ENCODE data around the gene ACSM5.
"Not testable (repeated sequence)": the region's sequence is repeated elsewhere in the genome, so short reads cannot be mapped to it uniquely, and the experiment has no call there.

The ACSM5 gene

DNA sequence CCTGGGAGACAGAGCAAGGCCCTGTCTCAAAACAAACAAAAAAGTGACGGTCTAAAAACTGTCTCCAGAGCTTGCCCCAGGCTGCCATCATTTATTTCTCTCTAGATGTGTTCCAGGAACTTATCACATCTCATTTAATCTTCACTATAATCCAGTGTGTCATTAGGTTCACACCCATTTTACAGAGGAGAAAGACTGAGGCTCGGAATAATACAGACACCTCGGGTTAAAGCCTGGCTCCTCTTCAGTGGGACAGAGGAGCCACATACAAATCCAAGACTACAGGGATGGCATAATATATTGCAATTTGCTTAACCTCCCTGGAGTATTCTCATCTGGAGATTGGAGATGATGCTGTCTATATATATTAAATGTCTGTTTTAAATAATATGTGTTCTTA, 10.7 kb upstream of the ACSM5 start:
- no peak for DNase-seq (ENCODE audit: low read depth)

DNA sequence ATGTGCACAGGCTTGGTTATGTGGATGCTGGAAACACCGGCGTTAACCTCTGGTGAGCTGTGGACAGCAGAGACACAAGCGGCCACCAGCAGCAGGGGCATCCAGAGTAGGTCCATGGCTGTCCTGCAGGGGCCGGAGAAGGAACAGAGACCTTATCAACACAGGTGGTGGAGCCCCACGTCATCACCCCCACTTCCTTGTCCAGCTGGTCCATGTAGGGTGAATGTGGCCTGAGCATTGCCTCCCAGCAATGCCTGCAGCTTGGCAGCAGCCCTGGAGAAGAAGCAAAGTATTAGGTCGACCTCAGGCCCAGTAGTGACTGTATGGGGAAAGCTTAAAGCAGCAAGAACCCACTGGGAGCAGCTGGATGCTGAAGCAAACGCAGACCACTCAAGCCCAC, 10.1 kb upstream of the ACSM5 start:
- DNase-seq (ENCODE audit: low read depth), result no peak

DNA sequence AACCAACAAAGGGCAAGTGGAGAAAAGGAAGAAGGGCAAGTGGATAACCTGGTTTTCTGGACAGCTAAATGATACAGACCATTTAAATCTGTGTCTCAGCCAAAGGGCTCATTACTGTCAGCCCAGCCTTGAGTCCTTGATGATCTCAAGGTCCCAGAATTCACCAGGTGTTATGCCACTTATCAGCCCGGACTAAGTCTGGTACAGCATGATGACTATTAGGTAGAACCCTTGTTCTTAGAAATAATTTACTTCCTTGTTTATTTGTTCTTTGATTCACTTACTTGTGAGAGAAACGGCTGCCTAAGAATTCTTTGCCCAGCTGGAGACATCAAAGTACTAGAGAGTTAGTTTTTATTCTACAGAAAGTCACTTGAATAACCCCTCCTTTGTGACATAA, 8.3 kb upstream of the ACSM5 start:
- no peak for DNase-seq (ENCODE audit: low read depth)

DNA sequence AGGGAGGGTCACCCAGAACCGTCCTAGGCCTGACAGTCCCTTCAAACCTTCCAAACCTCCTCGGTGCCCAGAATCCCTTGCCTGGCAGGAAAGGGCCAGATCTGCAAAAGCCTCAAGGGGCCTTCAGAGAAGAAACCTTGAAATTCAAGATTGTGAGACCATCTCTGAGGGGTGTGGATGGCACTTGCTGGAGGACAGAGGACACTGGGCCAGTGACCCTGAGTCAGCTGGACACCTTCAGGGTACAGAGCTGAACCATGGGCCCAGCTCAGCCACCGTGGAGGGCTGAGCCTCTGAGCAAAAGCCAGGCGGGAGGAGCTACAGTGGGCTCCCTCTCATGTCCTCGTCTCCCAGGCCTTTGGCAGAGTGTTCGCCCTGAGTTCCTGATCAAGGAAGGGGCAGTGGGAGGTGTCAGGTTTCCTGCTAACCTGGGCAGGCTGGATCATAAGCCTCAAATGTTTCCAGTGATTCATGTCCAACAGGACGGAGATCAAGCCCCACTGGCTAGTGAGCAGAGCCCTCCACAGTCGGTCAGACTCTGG, 7.8 kb upstream of the ACSM5 start:
- DNase-seq (ENCODE audit: low read depth), result no peak

DNA sequence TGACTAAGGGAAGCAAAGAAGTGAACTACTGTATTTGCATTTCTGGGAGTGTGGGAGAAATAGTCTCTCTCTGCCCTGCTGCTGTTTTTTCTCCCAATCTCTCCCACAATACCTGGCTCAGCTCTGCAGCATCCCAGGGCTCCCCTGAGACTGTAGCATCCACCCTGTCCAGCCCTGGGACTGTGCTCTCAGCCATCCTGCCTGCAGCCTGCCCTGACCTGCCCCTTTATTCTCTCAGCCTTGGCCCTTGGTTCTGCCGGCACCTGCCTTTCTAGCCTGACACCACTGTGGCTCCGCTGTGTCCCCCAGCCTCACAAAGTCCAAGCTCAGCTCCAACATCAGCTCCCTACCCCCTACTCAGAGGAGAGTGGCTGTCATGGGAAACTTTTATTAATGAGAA, 6.7 kb upstream of the ACSM5 start:
- DNase-seq (ENCODE audit: low read depth), result no peak

DNA sequence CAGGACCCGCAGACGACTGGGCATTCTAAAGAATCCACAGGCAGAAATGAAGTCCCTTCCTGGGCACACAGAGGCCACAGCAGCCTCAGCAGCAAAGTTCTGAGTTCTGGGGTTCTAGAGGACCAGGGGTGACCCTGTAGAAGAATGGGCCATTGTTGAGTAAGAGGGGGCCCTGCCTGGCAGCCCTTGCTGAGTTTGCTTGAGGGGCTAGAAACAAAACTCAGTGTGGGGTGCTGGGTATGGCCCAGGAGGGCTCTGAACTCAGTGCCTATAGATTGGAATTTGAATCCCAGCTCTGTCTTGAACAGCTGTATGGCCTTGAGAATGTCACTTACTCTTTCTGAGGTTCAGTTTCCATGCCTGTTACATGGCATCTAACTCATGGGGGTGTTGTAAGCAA, 4.7 kb upstream of the ACSM5 start, which contains the start of gene PDILT:
Gene PDILT, minus strand, starts transcription at position 101 of the 400 bp plus-strand sequence. CDS start 5,437 bp downstream, outside the sequence.
- DNase-seq (ENCODE audit: low read depth), result no peak

DNA sequence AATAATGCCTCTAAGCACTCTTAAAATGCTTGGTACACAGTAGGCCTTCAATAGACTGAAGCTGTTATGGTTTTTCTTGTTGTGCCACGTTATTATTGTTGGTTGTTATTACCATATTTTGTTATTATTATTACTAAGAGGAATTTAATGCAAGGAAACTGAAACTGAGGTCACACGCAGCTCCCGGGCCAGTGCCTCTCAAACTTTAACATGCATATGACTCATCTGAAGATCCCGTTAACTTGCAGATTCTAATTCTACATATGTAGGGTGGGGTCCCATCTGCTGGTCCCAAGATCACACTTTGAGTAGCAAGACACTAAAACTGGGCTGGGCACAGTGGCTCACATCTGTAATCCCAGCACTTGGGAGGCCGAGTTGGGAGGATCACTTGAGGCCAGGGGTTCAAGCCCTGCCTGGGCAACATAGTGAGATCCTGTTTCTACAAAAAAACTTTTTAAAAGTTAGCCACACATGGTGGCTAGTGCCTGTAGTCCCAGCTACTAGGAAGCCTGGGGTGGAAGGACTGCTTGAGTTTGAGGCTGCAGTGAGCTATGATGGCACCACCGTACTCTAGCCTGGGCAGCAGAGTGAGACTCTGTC, 888 bp downstream of the ACSM5 start:
- no peak for DNase-seq (ENCODE audit: low read depth)

DNA sequence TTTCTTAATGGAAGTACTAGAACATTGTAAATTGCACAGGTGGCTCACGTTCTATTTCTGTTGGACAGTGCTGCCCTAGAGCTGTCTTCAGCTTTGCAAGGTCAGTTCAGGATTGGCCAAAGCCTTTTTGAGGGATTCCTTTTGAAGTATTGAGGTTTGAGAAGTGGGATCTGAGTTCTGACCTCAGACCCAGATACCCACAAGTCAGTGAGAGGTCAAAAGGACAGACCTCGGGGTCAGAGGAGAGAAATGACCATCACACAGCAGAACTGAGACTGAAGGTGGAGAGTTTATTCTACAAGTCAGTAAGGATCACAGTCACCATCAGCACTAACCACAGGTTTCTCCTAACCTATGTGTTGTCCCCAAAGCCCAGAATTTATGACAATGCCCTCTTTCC, 1.7 kb downstream of the ACSM5 start:
- no peak for DNase-seq (ENCODE audit: low read depth)

DNA sequence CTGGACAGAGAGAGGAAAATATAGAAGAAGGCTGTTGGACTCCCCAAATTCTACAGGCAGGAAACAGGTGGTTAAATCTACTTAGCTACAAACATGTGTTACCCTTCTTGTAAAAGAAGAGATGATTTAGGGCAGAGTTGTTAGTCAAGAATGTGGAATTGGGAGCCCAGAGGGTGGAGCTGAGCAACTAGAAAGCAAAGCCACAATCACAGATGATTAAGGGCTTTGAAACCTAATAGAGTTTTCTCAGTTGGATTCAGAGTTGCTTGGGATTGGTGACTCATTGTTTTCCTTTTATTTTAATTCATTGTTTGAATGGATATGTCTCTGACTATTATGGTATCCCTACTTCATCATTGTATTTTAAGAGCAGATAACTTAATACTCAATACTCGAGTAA, 6.2 kb downstream of the ACSM5 start:
- DNase-seq (ENCODE audit: low read depth), result no peak

DNA sequence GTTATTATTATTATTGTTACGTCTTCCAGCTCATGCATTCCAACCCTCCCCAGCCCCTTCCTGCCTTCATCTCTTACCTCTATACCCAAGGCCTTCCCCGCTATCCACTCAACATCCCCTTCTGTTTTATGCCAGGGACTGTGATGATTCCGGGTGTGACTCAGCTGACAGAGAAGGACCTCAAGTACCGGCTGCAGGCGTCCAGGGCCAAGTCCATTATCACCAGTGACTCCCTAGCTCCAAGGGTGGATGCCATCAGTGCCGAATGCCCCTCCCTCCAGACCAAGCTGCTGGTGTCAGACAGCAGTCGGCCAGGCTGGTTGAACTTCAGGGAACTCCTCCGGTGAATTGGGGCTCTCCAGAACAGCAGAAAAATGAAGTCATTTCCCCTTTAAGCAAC, 9.8 kb downstream of the ACSM5 start:
- not testable (repeated sequence) for DNase-seq (ENCODE audit: low read depth)

DNA sequence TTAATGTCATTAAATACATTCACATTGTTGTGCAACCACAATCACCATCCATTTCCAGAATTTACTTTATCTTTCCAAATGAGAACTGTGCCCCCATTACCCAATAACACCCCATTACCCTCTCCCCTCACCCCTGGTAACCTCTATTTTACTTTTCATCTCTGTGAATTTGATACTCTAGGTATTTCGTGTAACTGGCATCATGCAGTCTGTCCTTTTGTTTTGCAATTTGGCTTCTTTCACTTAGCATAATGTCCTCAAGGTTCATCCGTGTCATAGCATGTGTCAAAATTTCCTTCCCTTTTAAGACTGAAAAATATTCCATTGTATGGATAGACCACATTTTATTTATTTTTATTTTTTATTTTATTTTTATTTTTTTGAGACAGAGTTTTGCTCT, 12.4 kb downstream of the ACSM5 start:
- DNase-seq (ENCODE audit: low read depth), result not testable (repeated sequence)

DNA sequence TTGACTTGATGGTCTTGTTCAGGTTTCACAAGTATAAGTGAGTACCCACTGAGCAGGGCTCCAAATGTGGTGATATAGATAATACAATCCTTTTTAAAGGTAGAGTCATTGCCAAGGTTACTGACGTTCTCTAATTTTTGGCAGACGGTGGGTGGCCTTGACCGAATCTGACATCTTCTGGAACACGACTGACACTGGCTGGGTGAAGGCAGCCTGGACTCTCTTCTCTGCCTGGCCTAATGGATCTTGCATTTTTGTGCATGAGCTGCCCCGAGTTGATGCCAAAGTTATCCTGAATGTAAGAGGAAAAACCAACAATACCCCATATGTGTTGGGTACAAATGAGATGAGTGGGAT, 14.4 kb downstream of the ACSM5 start:
- not testable (repeated sequence) for DNase-seq (ENCODE audit: low read depth)

DNA sequence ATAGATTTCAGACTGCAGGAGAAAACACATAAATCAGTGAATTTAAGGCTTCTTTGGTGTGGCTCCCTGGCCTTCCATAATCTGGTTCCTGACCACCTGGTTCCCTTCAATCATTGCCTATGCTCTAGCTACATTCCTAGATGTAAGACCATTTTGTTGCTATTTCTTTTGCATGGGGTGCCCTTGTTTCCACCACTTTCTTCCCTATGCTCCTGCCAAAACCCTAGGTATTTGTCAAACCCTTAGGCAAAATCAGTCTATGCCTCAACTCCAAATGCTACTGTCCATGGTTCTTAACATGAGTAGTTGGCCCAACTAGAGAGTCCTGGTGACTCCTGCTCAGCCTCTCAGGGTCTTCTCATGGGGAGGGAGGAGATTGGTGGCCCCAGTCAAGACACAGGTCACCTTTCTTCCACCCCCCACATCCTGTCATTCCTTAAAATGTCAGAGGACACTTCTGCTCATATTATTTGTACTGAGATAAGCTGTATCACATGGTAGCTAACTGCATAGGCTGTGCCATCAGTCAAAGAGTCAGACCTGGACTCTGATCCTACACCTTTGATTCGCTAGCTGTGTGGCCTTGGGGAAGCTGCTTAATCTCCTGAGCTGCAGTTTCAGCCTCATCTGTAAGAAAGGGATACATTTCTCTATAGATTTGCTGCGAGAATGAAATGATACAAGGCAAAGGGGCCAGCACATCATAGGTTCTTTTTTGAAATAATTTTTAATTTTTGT, 15.0 kb downstream of the ACSM5 start:
- no peak for DNase-seq (ENCODE audit: low read depth)

DNA sequence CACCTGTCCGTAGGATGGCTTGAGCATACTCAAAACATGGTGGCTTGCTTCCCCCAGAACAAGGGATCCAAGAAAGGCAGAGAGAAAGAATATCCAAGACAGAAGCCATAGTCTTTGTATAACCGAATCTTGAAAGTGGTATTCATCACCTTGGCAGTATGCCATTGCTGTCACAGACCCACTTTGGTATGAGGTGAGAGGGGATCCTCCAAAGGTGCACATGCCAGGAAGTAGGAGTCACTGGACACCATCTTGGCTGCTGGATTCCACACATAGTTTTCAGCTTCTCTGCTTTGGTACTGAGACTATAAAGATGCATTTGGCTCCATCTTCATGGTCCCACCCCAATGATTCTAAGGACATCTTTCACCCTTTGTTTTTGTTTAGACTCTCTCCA, 18.1 kb downstream of the ACSM5 start:
- DNase-seq (ENCODE audit: low read depth), result not testable (repeated sequence)

DNA sequence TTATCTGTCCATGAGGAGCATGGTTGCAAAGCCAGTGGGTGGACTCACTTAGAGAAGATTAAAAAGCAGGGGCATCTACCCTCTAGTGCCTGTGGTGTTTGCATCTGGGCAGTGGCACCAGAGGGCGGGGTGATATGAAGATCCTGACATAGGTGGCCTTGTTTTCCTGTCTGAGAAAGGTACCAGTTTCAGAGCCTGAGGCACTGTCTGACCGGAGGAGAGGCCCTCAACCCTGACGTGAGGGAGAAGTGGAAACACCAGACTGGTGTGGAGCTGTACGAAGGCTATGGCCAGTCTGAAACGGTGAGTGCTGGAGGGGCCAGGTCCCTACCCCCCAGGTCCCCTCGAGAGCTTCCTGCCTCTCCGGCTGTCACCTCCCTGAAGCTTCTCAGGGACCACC, 20.2 kb downstream of the ACSM5 start:
- not testable (repeated sequence) for DNase-seq (ENCODE audit: low read depth)

DNA sequence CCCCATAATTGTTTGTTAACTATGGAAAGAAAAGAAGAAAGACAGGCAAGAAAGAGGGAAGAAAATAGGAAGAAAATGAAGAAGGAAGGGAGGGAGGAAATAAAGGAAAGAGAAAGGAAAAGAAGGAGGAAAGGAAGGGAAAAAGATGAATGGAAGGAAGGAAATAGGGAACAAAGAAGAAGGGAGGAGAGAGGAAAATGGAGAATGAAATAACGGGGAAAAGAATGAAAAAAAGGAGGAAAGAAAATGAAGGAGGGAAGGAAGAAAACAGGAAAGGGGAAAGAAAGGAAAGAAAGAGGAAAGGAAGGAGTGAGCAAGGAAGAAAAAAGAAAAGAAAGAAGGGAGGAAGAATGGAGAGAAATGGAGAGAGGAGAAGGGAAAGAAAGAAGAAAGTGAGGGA, 21.1 kb downstream of the ACSM5 start:
- not testable (repeated sequence) for DNase-seq (ENCODE audit: low read depth)

DNA sequence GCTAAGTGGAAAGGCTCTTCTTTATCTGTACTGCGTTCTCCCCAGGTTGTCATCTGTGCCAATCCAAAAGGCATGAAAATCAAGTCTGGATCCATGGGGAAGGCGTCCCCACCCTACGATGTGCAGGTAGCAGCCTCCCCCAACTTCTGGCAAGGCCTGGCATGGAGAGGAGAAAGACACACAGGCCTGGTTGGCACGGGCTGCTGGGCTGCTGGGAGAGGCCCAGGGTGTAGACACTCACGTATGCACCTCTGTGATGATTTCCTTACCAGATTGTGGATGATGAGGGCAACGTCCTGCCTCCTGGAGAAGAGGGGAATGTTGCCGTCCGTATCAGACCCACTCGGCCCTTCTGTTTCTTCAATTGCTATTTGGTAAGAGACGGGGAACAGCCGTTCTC, 21.6 kb downstream of the ACSM5 start:
- DNase-seq (ENCODE audit: low read depth), result no peak

DNA sequence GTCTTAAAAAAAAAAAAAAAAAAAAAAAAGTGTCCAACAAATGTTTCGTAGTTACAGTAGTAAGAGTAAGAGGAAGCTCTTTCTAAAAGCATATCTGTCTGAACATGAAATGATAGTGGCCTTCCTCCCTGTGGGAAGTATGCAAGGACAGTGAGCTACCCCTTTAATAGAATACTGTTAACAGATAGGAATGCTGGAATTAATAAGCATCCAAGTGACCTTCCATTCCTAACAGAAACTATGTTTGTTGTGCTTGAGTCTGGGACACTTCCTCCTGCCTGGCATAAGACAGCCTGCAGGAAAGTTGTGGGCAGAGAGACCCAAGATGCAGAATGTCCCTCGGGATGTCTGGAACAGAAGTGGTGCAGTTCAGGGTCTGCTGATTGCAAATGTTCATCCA, 29.6 kb downstream of the ACSM5 start:
- DNase-seq (ENCODE audit: low read depth), result not testable (repeated sequence)

DNA sequence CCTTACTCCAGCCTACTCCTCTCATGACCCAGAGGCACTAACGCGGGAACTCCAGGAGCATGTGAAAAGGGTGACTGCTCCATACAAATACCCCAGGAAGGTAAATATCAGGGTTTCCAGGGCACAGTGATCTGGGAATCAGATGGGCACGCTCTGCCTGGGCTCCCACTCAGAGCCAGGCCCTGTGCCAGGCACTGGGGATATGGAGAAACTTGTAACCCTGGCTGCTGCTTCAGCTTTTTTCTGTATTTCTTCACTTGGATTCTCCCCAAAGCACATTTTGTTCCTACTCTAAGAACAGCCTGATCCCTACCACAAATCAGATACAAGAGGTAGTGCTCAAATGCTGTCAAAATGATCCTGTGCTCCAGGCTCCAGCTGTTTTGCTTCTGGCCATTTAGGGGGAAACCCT, 30.5 kb downstream of the ACSM5 start:
- DNase-seq (ENCODE audit: low read depth), result not testable (repeated sequence)

DNA sequence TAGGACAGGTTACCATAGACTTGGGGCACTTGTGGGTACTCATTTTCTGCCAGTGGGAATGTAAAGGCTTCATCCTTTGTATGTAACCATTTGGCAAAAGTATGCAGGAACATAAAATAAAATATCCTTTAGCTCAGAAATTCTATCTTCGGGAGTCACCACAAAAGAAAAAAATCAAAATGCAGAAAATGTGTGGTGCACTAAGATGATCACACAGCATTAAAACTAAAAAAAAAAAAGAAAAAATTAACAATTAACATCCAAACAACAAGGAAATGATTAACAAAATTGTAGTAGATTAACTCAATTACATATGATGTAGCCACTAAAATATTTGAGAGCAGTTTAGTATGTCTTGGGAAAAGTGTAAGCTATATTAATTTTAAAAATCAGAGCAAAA, 31.4 kb downstream of the ACSM5 start:
- DNase-seq (ENCODE audit: low read depth), result not testable (repeated sequence)

DNA sequence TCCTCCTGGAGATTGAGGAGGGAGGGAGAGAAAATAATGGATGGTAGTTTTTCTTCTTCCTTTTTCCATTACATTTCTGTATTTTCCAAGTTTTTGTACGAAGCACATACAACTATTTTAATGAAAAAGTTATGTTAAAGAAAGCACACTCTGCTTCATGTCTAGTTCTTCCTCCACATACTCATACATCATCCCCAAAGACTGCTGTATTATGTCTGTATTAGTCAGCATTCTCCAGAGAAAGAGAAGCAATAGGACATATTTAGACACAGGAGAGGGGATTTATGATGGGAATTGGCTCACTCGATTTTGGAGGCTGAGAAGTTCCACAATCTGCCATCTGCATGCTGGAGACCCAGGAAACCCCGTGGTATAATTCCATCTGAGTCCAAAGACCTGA, 31.9 kb downstream of the ACSM5 start:
- DNase-seq (ENCODE audit: low read depth), result no peak

DNA sequence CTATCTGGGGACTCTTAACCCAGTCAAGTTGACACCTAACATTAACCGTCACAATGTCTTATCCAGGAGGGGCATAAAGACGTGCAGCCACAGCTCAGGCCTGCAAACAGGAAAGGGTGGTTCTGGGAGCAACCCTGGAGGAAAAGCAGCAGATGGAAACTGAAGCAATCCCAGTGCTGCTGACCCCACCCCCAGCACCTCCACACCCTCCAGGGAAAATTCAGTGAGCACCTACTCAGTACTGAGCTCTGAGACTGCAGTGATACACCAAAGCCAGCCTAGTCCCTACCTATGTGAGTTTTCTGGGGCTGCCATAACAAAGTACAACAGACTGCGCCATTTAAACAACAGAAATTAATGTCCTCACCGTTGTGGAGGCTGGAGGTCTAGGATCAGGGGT, 32.5 kb downstream of the ACSM5 start:
- not testable (repeated sequence) for DNase-seq (ENCODE audit: low read depth)

DNA sequence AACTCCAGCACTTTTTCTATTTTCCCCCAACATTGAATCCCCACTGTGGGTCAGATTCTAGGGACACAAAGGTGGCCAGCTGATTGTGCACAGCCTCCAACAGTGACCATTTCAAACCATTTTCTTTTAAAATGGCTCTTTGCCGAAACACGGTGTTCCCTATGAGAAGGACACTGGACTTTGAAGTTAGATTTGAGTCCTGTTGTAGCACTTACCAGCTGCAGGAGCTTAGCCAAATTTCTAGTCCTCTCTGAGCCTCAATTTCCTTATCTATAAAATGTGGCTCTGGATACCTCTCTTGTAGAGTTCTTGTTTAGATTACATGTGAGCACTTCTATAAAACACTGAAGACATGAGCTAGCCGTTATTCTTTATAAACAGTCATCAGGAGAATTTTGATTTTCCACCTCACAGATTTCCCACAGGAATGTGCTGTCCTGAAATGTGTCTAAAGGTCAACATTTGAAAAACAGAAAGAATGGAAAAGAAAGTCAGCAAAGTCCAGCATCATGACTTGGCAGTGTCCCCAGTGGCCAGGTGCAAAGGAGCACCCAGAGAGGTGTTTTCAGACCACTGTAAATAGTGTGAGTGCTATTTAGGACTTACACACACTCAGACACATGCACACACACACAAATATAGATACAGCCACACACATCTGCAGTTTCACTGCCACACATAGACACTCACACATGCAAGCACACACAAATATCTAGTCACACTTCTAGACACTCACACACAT, 37.5 kb downstream of the ACSM5 start:
- not testable (repeated sequence) for DNase-seq (ENCODE audit: low read depth)
